MM.1S (cell line): Measurements from ENCODE around the gene CAP2.
"Not testable (repeated sequence)": the region's sequence is repeated elsewhere in the genome, so short reads cannot be mapped to it uniquely, and the experiment has no call there.

ENCODE experiments used
- EZH2 ChIP-seq: fragments of 300-600 bp; sonication (generic); optimal IDR thresholded peaks from 2 replicates; pipeline ENCODE3; 2017; ENCODE audit warnings: low read depth, mild to moderate bottlenecking, antibody characterized with exemption, low read length, mixed read lengths
- TF ChIP-seq, protein P1 (sequence below): fragments of 300-600 bp; sonication (generic); IDR thresholded peaks from 2 replicates; pipeline ENCODE4 v1.5.1; 2016; ENCODE audit warnings: antibody characterized with exemption, low read length, mixed read lengths

DNA sequence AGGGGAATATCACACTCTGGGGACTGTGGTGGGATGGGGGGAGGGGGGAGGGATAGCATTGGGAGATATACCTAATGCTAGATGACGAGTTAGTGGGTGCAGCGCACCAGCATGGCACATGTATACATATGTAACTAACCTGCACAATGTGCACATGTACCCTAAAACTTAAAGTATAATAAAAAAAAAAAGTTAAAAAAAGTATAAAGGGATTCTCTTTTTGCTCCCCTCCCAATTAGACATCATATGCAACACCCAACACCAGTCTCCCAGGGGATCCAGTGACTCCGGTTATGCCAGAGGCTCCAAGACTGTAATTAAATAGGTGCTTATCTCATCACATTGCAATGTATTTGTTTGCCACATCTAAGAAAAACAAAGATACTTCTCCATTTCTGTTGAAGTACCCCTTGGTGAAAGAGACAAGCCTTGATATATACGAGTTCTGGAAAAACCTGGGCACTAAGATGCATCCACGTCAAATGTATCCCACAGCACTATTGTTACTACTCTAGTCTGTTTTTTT is 35.3 kb downstream of the CAP2 start:
- TF ChIP-seq, protein P1, sequence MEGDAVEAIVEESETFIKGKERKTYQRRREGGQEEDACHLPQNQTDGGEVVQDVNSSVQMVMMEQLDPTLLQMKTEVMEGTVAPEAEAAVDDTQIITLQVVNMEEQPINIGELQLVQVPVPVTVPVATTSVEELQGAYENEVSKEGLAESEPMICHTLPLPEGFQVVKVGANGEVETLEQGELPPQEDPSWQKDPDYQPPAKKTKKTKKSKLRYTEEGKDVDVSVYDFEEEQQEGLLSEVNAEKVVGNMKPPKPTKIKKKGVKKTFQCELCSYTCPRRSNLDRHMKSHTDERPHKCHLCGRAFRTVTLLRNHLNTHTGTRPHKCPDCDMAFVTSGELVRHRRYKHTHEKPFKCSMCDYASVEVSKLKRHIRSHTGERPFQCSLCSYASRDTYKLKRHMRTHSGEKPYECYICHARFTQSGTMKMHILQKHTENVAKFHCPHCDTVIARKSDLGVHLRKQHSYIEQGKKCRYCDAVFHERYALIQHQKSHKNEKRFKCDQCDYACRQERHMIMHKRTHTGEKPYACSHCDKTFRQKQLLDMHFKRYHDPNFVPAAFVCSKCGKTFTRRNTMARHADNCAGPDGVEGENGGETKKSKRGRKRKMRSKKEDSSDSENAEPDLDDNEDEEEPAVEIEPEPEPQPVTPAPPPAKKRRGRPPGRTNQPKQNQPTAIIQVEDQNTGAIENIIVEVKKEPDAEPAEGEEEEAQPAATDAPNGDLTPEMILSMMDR = not testable (repeated sequence)
- TF ChIP-seq EZH2 = not testable (repeated sequence)
